CD4-positive, alpha-beta T cell treated with Interleukin-1 beta for 1 hour (primary cell): Measurements from ENCODE around the gene TMEM242.
"Not testable (repeated sequence)": the region's sequence is repeated elsewhere in the genome, so short reads cannot be mapped to it uniquely, and the experiment has no call there.

Source experiments
- DNase-seq, 2 donors: peaks; one replicate each; pipeline ENCODE4 v3.0.0-alpha.2; 2020 to 2022

Gene TMEM242

DNA sequence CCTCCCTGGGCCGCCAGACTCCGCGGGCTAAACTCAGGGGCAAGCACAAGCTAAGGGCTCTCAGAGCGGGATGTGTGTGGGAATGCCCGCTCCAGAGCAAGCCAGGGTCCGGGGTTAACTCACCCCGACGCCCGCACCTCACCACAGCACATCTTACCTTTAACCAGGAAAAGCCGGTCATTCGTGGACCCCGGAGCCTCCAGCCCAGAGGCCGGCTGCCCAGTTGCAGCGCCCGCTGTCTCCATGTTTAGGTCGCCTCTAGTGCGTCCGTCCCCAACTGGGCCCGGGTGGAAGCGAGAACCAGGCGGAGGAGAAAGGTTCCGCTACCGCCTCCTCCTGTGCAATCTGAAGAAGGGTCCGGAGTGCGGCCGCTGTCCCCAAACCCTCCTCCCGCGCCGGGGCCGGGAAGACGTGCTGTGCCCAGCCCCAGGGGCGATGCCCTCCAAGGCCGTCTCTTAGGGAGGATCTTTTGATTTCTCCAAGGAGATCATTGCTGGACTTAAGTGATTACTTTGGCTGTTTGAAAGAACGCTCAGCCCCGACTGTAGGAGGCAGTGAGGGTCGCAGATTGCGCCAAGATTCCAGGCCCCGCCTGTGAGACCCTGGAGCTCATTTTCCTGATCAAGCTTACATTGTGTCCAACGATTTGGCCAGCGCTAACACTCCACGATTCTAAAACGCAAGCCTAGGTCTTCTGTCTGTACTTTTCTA is at the start of gene TMEM242:
TSS of gene TMEM242 (minus strand) at position 265 of the 711 bp plus-strand sequence. CDS start at position 245, 20 bp downstream.
- peak; percentile 87 to 91 for DNase-seq

DNA sequence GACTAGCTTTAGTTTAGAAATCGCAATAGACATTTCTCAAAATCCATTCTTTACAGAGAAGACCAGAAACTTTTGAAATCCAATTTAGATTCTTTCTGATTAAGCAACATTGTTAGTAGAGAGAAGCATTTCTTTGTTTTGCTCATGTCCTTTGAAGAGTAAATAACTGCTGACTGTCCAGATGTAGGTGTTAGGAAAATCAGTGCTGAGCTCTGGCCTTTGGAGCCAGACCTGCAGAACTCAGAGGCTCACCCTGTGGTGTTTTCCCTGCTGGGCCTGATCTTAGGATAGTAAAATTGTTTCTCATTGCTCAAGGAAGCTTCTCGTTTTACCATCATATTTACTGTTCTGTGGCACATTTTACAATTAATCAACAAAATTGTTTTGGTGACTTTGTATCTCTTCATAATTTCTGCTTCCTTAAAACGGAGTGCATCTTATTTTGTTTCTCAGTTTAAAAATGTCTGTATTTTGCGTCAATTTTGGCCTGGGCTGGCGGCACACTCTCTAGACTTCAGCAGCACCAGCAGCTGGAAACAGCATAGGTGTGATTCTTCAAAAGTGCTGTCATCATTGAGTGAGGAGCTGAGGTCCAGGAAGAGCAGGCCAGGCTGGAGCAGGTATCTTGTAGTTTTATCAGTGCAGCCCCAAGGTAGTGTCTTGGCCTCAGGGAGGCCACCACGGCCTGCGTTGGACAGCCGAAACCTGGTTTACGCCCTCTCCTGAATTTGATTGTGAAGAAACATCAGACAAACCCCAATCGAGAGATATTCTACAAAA is 49.4 kb upstream of the TMEM242 start:
- DNase-seq = no peak

DNA sequence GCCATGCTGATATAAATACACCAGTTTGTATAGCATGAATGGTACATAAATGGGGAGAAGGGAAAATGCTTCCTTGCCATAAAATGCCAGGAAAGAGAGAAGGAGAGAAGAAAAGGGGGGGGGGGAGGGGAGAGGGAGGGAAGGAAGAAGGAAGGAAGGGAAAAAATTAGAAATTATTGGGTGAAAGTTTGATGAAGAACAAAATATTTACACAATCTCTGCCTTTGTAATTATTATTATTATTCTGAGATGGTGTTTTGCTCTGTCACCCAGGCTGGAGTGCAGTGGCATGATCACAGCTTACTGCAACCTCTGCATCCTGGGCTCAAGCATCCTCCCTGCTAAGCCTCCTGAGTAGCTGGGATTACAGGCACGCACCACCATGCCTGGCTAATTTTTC is 47.4 kb upstream of the TMEM242 start:
- no peak for DNase-seq

DNA sequence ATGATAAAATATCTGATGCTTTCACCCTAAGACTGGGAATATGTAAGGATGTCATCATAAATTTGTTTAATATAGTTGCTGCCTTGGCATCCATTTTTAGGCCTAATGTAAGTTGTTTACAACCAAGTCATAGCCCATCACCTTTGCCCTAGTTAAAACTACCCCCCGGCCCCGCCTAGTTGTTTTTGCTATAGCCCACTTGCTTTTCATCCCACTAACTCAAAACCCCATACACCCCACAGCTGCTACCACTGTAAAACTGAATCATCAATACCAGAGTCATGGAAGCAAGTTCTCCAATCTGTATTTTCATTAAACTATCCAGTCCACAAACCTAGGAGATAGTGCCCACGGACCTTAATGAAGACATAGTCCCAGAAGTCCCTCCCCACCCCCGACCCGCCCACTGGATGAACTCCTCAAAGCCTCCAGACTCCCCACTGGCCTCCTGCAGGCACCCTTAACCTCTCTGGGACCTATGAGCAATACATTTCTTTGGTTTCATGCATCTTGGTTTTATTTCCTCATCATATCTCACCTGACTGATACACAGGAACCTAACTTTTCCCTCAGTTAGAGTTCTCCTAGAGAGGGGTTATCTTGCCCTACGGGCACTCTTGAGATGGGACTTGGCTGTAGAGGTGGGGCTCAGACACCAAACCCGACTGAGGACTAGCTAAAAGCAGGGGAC is 45.2 kb upstream of the TMEM242 start:
- no peak for DNase-seq

DNA sequence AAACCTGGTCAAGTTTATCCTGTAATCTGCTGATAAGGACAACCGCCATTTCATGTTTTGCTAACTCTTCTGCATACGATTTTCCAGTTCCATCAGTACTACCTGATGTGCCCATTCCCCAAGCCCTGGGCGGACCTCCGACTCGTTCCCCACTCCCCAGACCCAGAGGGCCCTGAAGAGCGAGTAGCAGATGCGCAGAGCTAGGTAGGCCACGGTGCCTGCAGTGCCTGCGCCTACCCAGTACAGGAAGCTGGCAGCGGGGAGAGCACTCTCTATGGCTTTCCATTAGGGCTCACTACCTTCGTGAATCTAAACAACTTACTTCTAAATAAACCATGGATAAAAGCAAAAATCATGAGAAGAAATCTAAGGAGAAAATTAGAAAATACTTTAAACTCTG is 43.3 kb upstream of the TMEM242 start:
- DNase-seq = no peak

DNA sequence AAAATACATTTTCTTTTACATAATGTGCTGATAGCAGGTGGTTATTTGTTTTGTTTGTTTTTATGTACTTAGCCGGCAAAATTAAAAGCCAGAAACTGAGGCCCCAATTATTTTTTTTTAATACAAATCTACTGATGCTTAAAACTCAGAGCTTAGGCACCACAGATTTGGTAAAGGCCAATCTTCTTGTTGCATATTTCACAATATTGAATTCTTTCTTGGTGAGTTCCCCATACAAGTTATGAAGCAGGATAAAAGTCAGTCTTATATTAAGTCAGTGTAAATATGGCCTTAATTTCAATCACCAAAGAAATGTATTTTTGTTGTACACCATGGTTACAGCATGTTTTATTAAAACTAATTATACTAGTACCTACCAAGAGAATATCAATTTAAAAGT is 41.4 kb upstream of the TMEM242 start:
- DNase-seq = no peak

DNA sequence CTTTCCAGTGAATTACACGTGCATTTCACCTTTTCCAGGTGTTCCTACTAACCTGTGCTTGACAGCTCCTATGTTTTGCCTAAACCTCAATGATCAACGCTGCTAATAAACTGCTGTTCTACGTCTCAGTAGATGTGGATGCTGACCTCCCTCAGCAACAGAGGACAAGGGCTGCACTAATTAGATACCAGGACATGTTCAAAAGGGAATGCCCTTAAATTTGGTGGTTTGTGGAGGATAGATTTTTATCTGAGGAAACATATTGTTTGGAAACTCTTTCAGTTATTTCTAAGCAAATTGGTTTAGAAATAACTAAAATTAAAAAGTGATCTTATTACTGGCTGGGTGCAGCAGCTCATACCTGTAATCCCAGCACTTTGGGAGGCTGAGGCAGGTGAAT is 38.6 kb upstream of the TMEM242 start:
- no peak for DNase-seq

DNA sequence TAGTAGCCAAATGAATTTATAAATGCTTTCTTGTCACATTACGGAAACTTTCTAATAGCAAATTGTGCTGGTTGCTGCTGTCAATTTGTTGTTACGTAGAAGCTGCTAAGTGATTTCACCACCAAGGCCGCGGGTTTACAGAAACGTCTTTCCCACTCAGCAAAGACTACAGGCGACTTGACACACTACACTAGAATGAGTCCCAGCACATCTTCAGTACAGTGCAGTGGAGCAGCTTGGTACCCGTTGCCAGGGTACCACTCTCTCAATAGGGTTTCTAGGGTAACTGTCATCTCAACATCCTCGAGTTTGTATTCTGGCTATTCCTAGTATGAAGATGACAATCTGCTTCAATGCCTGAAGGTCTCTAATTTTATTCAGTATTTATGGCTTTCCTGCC is 35.0 kb upstream of the TMEM242 start:
- no peak for DNase-seq

DNA sequence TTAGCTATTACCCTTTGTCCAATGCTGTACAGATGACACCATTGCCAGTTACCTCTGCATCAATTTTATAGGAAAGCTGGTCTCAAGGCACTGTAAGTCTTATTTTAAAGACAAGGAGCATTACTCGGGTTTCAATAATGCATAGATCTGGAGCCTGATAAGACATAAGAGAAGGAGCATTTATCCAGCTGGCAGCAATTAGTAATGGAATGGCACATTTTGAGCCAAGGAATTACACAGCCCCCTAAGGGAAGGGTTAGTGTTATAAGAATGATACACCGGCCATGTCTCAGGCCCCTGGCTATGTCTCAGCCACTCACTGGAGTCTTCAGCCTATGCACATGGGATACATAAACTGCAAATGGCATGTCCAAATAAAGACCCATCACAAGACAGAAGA is 23.1 kb upstream of the TMEM242 start:
- DNase-seq = no peak

DNA sequence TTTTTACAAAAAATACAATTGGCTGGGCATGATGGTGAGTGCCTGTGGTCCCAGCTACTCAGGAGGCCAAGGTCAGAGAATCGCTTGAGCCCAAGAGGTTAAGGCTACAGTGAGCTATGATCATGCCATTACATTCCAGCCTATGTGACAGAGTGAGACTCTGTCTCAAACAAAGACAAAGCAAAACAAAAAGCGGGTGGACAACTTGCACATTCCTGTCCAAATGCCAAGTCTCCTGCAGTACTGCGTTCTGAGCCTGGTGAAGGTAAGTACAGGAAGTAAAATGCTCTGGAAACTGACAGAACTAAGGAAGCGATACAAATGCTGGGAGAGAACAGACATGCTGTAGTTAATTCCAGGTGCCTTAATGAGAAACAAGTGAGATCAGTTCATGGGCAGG is 20.4 kb upstream of the TMEM242 start:
- no peak for DNase-seq

DNA sequence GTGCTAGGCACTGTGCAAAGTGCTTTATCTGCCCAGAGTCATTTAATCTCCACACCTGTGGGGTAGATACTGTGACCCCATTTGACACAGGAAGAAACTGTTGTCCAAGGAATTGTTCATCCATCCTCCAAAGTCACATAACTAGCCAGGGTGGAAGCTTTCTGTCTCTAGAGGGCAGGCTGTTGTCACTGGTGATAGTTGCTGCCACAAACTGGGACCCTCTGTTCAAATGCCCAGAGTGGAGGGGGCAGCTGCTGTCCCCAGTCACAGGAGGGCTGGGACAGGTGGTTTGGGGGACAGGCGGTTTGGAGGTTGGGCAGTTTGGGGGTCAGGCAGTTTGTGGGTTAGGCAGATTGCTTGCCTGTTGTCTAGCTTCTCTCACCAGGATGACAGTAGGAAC is 16.1 kb upstream of the TMEM242 start:
- DNase-seq = no peak

DNA sequence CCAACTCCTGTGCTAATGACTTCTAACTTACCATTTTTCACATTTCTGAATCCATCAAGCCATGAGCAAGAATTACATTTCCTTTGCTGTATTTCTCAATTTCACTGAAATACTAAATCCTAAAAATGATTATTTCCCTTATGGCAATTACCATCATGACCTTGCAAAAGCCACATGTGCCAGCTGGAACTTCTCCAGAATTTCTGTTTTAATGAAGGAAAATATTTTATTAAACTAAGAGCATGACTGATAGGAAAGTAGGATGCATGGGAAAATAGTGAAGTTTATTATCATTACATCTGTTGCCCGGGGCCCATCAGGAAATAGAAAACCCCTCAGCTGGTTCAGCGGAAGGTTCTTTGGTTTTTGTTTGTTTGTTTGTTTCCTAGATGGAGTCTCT is 14.4 kb upstream of the TMEM242 start:
- no peak for DNase-seq

DNA sequence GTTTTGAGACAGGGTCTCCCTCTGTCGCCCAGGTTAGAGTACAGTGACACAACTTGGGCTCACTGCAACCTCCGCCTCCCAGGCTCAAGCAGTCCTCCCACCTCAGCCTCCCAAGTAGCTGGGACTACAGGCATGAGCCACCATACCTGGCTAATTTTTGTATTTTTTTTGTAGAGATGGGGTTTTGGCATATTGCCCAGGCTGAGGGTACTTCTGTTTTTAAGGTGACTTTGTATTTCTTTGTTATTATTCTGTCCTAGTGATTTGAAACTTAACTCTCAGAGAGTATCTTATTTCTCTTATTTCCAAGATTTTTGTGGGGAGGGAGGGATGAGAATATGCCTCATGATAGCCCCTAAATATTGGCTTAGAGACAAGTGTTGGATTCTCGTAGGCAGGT is 14.0 kb upstream of the TMEM242 start:
- not testable (repeated sequence) for DNase-seq

DNA sequence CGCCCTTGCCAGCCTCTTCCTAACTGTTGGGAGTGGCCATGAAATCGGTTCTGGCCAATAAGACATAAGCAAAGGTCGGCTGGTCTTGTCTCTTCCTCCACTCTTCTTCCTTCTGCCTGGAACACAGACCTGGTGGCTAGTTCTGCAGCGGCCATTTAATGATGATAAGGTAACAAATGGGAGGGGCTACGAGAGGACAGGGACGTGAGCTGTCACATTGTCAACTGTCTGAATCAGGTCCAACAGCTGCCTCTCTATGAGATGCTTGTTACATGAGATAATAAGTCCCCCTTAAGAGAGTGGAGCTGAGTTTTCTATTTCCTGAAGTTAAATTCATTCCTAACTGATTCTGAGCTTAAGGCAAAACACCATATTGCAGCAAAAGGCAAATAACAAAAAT is 12.5 kb upstream of the TMEM242 start:
- no peak for DNase-seq

DNA sequence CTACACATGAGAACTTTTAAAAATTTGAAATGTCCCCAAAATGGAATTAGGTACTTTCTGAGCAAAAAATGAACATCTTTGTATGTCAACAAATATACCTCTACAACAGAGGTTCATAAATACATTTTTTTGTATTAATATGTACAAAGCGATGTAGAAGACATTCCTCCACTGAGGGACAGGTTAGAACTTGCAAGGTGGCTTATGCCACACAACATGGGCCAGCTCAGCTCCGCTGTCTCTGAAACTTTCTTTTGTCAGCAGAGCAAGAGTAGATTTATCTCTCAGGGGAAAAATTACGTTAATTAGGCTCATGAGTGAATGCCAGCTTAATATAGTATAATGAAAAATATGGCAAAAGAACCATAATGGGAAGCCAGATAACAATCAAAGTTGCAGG is 10.6 kb upstream of the TMEM242 start:
- no peak for DNase-seq

DNA sequence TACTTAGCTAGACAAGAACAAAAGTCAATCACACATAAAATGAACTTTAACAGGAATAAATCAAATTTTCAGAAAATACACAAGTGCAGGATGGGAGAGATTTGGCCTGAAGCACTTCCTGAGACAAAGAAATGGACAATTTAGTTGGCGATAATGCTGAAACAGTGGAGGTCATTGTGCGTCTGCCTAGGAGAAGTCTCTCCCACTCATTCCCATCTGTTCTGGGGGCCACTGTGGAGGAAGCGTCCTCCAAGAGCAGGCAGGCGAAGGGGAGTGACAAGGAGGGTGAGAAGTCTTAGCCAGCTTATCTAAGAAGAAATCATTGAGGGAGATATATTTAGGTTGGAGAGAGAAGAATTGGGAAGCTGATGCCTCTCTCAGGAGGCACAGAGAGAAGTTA is 10.2 kb upstream of the TMEM242 start:
- DNase-seq = no peak

DNA sequence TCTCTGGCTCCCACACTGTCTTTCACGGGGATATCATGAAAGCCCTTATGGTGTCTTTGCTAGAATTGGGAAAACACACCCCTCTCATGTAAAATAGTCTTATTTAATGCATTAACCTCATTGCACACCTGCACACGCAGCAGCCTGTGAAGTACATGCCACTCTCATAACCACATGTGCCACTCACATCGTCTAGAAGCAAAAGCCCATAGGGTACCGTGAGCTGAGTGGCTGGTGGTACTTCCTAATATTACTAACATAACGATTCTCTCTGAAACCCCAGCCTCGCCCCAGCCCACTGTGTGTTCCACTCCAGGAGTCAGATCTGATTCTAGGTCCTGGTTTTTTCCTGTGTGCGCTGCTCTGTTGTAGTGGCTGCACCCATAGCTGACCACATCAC is 9.5 kb upstream of the TMEM242 start:
- no peak for DNase-seq

DNA sequence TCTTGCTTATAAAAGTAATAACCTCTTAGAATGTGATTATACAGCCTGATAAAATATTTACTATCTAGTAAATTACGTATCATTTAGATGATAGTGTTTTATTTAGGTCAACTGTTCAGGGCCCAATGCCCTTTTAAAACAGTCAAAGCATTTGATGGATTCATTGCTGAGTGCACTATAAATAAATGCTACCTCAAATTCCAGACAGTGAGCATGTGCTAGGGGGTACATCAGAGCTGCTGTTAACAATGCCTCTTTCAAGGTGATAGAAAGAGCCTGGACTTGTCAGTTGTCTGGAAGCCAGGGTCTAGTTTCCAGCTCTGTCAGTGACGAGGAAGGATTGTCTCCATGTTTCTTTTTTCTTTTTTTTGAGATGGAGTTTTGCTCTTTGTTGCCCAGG is 7.5 kb upstream of the TMEM242 start:
- DNase-seq = no peak

DNA sequence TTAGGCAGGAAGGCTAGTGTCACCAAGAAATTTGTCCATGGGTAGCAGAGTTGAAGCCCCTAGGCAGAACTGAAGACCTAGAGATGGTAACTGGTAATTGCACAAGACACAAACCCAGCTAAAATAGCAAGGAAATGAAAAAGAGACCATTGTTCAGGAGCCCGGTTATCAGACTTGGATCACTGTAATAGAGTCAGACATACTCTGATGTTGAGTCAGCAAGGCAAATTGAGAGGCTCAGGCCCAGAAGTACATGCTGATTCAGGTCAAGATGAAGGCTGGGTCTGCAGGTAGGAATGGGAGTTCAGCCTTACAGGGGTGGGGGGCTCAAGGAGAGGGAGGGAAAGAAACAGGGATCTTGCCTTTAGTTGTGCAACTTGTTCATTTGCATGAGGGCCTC is 6.5 kb upstream of the TMEM242 start:
- DNase-seq = no peak

DNA sequence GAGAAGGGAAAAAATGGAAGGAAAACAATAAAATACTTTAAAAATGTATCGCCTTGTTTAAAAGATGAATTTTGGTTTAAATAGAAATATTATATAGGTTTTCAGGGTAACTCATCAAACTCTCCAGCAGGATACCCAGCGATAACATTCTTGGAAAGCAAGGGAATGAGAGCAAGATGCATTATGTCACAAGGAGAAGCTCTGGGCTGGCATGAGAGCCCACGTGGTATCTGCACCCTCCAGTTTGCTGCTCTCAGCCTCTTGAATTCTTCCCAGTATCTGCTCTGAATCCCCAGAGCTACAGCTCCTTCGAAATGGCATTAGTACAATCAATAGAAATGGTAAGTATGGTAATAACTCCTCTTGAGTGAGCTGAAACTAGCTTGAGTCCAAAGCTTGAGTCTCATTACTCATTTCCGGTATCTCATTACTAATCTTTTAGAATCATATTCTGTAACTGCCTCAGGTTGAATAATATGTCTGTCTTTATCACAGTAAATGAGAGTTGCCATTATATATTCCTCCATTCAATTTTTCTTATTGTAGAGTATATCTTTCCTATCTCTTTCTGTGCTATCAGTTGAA is 4.9 kb upstream of the TMEM242 start:
- DNase-seq = no peak

DNA sequence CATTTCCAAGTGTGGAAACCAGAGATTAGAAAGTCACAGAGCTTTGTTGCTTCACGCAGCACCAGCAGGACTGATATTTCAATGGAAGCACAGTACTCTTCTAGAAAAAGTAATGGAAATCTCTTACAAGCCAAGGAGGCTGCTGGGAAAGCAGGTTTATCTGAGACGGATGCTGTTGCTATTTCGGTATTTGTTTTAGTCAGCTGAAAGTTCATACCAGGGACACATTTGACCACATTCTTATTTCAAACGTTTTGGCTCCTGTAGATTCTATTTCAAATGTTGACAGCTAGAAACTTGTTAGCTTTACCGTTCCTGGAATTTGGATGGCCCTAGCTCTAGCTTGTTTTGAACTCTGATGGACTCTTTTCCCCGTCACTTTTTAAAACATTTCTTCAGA is 3.7 kb upstream of the TMEM242 start:
- DNase-seq = no peak

DNA sequence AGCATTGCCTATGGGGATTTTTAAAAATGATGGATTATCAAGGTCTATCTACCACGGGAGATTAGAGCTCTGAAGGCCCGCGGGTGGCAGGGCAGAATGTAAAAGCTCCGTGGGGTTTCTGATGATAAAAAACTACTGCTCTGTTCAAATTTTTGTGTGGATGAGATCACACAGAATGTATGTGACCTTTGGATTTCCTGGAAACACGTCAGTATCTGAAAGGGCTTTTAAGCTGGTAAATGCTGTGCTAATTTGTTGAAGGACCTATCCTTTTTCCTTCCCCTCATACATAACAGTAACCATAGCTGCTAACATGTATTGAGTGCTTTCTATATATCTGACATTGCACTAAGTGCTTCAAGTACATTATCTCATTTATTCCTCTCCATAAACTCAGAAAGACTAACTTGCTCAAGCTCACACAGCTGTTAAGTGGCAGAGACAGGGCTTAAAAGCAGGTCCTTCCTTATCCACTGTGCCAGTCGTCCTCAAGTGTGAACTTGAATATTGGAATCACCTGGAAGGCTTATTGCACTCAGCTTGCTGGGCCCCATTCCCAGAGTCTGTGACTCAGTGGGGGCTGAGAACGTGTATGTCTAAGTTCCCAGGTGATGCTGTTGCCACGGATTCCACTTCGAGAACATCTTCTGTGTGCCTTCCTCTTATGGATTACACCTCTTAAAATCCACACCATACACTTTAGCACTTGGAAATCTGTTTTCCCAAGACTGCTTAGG is 1.9 kb upstream of the TMEM242 start:
- no peak for DNase-seq

DNA sequence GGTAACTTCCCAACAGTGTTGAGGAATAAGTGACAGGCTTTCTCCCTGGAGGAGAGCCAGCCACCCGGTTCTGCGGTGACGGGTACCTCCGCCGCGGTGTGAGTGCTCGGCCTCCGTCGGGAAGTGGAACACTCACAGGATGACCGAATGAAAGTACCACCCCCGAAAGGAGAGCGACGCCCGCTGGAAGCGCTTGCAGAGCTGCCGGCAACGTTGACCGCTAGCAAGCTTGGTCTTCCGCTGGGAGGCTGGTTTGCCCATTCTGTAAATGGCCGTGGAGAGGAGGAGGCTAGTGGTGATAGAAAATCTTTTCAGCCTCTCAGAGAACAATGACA is 614 bp upstream of the TMEM242 start:
- DNase-seq = peak; percentile 23 to 47
